ENCODE results near the gene FAAP20. TPM values are rescaled to one million over a fixed set of nuclear protein-coding genes. Genes with fewer than 3 reads are reported as not detected.

The FAAP20 gene
- polyA plus RNA-seq, 4 donors: 24.4 to 76.3 (median 60.8) TPM

DNA sequence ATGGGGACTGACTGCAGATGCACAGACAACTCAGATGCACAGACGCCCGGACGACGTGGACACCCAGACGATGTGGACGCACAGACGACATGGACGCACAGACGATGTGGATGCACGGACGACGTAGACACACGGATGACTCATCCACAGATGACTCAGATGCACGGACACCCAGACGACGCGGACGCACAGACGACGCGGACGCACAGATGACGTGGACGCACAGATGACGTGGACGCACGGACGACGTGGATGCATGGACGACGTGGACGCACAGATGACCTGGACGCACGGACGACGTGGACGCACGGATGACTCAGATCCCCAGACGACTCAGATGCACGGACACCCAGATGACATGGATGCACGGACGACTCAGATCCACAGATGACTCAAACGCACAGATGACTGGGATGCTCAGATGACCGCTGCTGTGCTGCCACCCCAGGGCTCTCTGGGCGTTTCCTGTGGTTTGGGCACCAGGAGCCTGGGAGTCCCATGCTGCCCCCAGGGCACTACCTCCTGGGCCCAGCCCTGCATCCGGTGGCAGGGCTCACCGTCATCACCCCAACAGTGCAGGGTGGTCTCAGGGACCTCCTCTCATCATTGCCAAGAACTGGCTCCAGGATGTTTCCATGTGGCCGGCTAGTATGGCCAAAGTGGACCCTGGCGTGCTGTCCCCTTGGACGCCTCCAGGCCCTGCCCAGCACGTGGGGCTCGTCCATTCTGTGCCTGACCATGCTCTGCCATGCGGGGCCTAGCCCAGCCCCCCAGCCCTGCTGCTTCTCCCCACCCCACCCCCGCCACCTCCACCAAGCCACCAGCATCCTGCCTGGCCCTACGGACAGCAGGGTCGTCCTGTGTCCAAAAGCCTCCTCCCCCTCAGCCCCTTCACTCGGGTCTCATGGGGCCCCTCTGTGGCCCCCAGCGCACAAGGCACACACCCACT is 14.0 kb downstream of the FAAP20 start:
- no peak for DNase-seq (ENCODE audit: low read depth in 4 of 4, low spot score in 2 of 4)

DNA sequence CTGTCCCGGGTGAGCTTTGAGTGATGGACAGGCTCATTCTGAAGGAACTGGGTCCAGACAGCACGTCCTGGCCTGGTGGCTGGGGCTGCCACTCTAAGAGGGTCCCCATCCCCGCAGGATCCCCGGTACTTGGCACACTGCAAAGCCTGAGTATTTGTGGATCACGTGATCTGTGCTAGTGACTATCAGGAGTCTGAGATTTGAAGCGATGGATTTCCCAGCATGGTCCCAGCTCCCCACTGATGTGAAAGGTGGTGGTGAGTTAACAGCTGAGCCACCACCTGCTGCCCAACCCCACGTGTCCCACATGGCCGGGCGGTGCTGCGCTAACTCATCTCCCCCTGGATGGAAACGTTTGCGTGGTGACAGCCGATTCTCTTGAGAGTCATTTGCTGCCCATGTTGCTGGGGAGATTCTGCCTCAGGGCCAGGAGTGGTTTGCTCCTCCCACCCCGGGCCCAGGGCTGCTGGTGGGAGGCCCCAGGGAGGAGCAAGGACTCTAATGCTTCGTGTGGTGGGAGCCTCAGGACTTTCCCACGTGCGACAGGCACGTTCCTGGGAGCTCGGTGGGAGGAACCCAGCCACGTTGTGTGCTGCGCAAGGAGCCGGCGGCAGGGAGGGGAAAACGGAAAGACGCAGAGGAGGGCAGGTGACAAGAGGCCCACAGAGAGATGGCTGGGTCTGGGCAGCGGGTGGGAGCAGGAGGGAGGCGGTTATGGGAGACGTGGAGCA is 15.1 kb downstream of the FAAP20 start:
- DNase-seq (ENCODE audit: low read depth in 4 of 4, low spot score in 2 of 4): no peak

DNA sequence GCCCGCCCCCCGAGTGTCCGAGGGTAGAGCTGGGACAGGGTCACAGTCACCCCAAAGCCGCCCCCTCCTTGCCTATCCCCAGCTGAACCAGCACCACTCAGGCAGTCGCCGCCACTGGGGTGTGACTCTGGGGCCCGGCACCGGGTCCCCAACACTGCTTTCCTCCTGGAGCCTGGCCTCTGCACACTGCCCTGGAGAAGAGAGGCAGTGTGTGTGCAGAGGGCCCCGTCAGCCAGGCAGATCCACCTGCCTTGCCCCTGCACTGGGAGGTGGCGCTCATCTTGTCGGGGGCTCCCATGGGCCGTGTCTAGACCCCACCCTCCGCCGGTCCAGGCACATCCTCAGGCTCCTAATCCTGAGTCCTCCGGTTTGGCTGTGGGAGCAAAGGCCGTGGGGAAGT is 15.7 kb downstream of the FAAP20 start:
- no peak for DNase-seq (ENCODE audit: low read depth in 4 of 4, low spot score in 2 of 4)

DNA sequence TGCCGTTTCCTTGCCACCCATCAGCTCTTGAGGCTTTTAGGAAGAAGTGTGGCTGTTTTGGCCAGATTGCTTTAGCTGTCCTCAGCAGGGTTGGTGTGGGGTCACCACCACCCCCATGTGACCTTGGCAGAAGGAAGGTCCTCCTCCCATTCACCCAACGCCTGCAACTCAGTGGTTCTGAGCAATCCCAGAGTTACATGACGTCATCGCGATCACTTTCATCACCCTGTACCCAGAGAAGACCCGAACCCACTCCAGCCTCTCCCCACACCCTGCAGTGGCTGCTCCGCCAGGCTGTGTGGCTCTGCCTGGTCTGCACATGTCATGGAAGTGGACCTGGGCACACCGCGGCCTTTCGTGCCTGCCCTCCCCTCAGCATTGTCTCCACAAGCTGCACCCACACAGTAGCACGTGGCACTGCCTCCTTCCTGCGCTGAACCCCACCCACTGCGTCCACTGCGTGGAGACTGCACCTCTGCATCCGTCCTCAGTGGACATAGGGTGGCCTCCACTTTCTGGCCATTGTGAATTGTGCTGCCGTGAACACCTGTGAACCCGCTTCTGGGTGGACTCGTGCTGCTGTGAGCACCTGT is 16.5 kb downstream of the FAAP20 start:
- DNase-seq (ENCODE audit: low read depth in 4 of 4, low spot score in 2 of 4): no peak

DNA sequence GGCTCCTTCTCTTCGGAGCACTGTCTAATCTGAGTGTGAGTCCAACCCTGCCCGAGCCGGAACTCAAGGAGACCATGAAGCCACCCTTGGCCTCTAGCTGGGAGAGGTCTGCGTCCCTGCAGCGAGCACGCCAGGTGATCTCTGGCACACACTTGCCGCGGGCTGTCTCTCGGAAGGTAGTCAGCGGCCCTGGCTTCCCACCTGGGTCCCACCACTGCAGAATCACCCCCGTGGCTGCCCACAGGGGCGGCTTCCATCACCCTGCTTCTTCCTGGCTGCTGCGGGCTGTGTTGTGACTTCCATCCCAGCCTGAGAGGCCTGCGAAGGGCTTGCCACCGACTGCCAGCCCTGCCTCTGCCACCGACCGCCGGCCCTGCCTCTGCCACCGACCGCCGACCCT is 17.0 kb downstream of the FAAP20 start:
- DNase-seq (ENCODE audit: low read depth in 4 of 4, low spot score in 2 of 4): no peak

DNA sequence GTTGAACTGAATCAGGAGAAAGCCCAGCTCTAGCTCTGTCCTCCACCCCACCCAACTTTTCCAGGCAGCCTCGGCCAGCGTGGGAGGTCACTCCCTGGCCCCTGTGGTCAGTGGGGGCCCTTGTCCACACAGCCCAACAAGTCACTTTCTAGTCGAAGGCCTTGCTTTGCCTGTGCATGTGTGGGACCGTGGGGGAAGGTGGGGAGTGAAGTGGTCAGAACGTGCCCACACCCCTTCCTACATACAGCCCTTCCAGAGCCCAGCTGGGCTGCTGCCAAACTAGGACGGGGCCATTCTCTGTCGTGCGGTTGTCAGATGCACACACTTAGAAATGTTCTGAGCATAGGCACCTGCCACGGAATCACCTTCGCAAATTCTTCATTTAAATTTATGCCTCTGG is 18.0 kb downstream of the FAAP20 start:
- DNase-seq (ENCODE audit: low read depth in 4 of 4, low spot score in 2 of 4): no peak

DNA sequence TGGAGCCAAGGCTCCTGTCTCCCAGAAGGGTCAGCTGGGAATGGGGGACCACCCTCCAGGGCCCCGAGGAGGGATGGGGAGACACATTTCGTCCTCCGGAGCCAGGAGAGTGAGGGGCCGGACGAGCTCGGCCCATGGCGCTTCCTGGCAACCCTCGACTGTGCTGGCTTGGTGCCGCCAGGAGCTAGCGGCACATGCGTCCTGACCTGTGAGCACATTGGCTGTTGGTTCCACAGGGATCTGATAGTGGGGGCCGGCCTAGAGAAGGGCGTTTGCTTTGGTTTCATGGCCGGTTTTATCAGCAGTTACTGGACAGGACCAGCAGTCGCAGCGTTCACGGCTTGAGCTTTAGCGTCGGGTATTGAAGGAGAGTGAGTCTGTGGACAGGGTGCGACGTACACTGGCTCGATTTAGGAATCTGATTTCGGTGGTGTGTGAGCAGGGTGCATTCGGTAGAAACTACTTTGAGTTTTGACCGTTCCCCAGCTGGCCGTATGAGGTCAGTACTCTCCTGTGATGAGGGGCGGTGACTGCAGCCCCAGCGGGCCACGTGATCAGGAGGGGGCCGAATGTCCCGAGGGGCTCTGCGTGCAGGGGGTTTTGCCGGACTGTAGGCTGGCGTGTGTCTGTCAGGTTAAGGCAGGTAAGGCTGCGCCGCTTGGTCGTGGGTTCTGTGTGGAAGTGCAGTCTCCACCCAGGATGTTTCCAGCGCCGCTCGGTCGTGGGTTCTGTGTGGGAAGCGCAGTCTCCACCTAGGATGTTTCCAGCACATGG is 18.7 kb downstream of the FAAP20 start:
- DNase-seq (ENCODE audit: low read depth in 4 of 4, low spot score in 2 of 4): no peak

DNA sequence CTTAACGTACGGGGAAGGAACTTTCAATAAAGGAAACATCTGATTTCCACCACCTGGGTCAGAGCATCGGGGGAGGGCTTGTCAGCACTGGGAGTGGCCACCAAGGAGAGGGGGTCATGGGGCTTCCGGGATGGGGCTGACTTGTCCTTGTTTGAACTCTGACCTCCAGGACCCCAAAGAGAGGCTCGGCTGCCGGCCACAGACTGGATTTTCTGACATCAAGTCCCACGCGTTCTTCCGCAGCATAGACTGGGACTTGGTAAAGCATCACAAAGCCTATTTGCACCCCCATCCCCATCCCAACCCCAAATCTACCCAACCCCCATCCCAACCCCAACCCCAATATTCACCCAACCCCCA is 19.5 kb downstream of the FAAP20 start:
- no peak for DNase-seq (ENCODE audit: low read depth in 4 of 4, low spot score in 2 of 4)

DNA sequence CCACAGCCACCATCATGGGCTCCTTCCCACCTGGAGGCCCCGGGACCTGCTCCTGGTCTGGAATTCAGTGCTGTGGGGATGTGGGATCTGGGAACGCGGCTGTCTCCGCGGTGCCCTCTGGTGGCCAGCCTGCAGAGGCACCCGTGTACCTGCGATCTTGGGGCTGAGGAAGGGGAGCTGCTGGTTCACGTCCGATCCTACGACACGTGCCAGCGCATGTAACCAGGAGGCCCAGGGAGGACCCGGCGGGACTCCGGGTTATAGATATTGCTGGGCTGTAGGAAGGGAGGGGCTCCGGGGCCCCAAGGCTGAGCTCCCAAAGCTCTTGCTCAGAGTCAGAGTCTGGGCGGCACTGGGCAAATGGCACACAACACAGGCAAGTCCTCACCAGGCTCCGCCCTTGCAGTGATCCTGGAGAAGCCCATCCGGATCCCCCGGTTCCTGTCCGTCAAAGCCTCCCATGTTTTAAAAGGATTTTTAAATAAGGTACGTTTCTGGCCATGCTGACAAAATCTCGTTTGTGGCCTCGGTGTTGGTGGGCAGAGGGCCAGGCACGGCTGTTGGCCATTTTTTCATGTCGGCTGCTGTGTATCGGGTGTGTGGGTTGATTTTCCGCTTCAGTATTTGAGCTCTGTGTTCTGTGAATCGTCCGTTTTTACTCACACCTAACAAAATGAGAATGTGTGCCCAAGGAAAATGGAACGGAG is 20.1 kb downstream of the FAAP20 start:
- DNase-seq (ENCODE audit: low read depth in 4 of 4, low spot score in 2 of 4): no peak

DNA sequence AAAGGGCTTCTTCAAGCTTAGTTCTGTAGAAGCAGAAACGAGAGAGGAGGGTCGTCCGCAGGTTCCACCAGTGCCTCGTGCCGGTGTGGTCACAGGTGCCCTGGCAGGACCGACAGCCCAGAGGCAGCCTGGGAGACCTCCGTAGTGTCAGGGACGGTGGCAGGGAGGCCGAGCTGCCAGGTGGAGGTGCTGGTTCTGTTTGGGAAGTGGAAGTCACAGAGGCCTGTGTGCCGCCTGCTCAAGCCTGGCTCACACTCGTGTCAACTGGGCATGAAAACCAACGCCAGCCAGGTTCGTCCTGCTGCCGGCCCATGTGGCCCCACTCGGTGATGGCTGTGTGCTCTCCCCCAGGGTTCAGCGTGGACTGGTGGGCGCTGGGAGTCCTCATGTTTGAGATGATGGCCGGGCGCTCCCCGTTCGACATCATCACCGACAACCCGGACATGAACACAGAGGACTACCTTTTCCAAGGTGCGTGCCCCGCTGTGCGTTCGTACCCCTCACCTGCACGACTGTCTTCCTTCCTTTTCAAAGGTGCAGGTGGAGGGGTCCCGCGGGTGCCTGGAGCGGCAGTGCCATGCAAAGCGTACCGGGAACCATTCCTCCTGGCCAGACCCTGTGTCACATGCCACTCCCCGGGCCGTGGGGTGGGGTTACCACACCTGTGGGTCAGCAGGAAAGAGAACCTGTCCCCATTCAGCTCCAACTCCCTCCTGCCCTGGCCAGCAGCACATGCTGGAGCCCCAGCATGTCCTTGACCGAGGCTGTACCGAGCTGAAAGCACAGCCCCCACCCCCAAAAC is 20.8 kb downstream of the FAAP20 start:
- DNase-seq (ENCODE audit: low read depth in 4 of 4, low spot score in 2 of 4): no peak

DNA sequence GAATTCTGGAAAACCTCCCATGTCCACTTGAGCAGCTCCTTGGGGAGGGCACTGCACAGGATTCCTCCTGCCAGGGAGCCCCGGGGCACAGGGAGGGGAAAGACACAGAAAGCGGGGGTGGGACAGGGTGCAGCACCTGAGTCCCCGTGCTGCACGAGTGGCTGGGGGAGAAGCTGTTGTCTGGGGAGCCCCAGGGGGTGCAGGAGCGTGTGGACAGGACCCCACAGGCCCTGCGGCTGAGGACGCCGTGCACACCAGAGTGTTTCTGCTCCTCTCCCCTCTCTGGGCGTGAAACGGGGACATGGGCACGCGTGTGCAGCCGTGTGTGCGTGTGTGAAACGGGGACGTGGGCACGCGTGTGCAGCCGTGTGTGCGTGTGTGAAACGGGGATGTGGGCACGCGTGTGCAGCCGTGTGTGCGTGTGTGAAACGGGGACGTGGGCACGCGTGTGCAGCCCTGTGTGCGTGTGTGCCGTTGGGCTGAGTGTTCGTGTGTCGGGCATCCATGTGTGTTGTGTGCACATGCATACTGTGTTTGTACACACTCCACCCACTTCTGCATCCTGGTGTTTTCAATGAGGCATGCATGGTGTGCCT is 21.9 kb downstream of the FAAP20 start:
- DNase-seq (ENCODE audit: low read depth in 4 of 4, low spot score in 2 of 4): no peak

DNA sequence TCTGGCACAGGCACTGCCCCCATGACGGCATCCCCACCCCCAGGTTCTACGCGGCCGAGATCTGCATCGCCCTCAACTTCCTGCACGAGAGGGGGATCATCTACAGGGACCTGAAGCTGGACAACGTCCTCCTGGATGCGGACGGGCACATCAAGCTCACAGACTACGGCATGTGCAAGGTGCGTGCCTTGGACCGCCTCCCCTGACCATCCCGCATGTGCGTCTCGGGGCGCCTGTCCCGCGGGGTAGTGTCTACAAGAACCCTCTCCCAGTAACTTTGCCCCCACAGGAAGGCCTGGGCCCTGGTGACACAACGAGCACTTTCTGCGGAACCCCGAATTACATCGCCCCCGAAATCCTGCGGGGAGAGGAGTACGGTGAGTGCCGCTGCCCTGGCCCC is 22.6 kb downstream of the FAAP20 start:
- DNase-seq (ENCODE audit: low read depth in 4 of 4, low spot score in 2 of 4): no peak

DNA sequence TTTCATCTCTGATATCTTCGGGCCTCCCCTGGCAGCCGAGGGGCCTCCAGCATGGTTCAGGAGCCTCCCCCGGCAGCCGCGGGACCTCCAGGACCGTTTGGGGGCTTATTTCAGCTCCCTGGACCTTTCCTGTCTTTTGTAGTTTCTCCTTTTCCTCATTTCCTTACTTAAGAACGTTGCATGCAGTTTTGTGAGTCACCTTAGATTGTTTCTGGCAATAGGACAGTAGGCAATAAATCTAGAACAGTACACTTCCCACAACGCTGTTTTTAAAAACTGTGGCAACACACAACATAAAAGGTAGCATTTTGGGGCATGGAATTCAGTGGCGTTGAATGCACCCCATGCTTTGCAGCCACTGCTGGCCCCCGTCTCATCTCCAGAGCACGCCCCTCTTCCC is 24.4 kb downstream of the FAAP20 start:
- no peak for DNase-seq (ENCODE audit: low read depth in 4 of 4, low spot score in 2 of 4)

DNA sequence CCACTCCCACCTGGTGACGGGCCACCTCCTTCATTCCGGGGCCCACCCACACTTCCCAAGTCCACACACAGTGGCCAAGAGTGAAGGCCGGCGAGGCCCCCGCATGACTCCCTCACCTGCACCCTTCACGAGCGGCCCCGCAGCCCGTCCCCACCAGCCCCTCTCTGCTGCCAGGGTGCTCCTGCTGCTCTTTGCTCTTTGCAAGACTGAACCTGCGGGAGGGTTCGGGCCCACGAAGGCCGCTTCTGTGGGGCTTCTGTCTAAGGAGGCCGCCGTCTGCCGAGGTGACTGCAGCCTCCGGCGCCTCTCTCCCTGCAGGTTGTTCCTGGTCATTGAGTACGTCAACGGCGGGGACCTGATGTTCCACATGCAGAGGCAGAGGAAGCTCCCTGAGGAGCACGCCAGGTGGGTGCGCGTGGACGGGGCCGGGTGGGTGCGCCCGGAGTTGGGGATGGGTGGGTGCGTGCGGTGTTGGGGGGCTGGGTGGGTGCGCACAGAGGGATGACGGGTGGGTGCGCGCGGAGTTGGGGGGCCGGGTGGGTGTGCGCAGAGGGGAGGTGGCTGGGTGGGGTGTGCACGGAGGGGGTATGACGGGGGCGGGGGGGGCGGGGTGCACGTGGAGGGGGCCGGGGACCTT is 25.3 kb downstream of the FAAP20 start:
- DNase-seq (ENCODE audit: low read depth in 4 of 4, low spot score in 2 of 4): no peak

DNA sequence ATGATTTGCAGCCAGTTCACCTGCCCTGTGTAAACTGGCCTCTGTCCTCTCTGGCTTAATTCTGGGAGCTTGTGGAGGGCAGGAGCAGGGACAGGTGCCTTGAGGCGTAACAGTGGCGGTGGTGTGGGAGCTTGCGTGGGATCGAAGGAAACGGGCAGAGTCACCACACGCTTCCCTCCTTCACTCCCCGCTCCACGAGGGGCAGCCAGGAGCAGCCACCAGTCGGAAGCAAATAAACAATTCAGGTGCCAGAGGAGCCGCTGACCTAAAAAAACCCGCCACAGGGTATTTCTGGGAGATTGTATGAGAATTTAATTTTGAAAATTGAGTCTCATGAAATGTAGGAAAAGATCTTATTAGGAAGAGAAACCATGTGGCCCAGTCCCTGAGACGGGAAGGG is 26.0 kb downstream of the FAAP20 start:
- DNase-seq (ENCODE audit: low read depth in 4 of 4, low spot score in 2 of 4): no peak

DNA sequence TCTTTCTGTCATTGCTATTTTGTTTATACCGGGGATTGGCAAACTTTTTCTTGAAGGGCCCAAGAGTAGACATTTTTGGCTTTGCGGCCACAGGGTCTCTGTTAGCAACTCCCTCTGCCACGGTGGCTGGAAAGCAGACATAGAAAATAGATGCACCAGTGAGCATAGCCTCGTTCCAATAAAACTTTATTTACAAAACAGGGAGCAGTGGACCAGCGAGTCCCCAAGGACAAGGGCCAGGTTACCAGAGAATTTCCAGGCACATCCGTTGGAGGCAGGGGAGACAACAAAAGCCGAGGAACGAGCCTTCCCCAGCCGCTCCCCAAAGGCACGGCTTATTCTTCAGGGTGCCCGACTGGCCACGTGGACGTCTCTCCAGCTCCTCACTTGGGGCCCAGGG is 26.5 kb downstream of the FAAP20 start:
- no peak for DNase-seq (ENCODE audit: low read depth in 4 of 4, low spot score in 2 of 4)

DNA sequence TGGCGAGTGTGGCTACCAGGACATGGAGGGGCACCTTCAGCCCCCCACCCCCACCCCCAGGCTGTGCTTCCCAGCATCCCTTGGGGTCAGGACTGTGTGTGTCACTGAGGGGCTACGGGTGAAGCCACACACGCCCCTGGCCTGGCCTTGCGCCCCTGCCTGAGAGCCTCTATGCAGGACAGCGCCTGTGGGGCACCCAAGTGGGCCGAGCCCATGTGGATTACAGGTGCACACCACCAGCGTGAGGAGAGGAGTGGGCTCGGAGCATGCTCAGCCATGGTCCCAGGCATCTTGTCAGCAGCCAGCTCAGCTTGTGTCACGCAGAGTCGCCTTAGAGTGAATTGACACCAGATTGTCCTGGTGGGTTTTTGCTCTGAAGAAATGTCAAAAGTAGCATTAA is 27.9 kb downstream of the FAAP20 start:
- no peak for DNase-seq (ENCODE audit: low read depth in 4 of 4, low spot score in 2 of 4)

DNA sequence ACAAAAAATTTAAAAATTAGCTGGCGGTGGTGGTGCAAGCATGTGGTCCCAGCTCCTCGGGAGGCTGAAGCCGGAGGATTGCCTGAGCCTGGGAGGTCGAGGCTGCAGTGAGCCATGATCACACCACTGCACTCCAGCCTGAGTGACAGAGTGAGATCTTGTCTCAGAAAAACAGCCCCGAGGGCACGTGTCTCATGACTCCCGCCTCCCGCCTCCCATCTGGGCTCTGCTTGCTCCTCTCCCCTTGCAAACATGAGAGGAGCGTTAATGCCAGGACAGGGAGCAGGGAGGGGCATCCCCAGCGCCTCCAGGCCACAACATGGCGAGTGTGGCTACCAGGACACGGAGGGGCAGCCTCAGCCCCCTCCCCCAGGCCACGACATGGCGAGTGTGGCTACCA is 28.3 kb downstream of the FAAP20 start:
- DNase-seq (ENCODE audit: low read depth in 4 of 4, low spot score in 2 of 4): no peak

DNA sequence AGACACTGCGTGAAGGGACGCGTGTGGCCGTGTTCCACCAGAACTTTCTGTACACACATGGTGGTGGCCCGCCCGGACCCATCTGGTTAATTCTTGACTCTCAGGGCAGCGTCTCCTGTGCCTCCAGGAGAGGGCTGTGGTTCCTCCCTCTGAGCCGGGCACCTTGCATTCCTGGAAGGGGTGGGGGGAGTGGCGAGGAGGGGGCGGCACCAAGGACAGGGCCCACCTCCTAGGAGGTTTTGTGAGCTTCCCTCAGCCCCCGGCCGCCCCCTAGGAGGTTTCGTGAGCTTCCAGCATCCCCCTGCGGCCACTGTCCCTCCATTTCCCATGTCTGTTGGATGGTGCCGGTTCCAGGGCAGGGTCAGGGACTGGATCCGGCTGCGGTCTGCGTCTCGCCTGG is 28.9 kb downstream of the FAAP20 start:
- DNase-seq (ENCODE audit: low read depth in 4 of 4, low spot score in 2 of 4): no peak
